ENCODE measurements around the gene SOBP.

SOBP gene

DNA sequence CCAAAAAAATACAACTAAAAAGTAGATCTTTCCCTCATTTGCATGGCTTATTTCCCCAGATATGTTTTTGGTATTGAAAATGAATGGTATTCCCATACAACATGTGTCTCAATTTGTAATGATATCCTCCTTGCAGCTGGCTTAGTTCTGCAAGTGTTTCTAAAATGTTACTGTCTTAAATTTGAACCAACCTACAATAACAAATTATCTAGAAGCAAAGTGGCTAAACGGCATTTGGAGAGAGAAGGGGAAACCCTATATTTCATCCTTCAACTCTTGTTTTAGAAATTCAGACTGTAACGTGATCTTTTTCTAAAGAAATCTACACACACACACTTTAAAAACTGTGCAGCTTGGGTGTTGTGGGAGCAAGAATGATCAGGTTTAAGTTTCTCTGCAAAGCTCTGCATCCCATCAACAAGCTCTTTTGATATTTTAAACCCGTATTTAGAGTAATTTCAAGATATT, 153.0 kb downstream of the SOBP start:
- DNase-seq, result no peak

DNA sequence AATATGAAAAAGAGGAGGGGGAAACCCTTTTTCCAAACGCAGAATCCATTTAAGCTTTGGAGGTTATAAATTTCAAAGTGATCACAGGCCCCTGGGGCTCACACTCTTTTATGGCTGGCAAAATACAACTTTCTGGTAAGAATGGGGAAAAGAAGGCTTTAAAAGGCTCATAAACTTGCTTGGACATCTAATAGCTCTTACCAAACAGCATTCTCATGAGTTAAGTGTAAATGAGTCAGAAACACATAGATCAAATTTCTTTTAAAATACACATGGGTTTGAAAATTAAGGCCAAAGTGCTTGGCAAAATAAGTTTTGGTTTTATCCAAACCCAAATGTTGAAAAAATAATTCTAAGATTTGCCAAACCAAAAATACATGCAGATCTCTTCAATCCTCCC, 154.6 kb downstream of the SOBP start:
- no peak for DNase-seq

DNA sequence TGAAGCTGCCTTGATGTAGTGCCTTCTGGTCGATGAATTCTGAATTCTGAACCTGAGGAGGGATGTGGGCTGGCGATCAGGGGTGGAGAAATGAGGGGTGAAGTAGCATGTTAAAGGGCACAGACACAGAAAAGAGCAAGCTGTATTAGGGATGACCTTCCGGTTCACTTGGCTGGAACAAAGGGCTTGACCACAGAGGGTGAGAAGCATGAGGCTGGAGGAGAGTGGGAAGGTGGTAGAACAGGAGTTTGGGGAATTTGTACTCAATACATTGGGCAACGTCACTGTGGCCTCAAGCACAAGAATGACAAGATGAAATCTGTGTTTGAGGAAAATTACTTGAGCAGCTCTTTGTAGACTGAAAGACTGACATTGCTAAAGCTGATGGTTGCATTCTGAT, 155.8 kb downstream of the SOBP start:
- no peak for DNase-seq

DNA sequence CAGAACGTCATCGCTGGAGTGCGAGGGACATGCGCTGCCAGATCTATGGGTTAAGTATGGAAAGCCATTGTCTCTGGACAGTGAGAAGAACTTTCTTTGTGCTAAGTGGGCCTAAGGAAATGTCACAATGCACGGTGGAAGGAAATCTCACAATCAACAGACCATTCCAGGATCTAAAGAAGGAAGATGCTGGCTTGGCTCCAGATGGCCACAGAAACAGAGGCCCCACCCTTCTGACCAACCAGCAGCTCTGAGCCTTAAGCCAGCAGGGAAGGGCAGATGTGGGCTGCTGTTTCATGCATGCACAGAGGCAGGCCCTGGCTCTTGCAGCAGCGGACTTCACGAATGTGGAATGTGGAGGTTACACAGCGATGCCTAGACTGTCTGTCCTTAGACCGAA, 156.3 kb downstream of the SOBP start:
- DNase-seq, result peak; percentile 65

DNA sequence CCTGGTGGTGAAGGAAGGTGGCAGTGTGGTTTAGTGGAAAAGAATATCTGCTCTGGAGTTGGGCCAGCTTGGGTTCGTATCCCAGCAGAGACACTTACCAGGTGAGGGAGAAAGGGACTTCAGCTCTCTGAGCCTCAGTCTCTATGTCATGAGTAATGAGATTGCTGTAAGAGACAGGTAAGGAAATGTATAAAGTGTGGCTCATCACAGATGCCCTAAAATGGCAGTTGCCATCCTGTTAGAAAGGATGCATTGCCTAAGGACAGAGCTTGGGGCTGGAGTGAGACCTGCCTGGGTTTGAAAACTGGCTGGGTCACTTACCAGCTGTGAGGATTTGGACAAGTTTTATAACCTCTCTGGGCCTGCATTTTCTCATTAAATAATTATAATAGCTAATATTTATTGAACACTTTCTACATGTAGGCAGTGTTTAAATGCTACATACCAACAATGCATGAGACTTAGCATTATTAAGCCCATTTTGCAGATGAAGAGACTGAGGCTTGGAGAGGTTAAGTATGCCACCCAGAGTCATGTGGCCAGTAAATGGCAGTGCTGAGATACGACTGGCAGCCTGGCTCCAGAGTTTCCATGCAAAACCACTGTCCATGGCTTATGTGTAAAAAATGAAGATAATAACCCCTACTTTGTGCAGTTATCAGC, 157.0 kb downstream of the SOBP start:
- no peak for DNase-seq

DNA sequence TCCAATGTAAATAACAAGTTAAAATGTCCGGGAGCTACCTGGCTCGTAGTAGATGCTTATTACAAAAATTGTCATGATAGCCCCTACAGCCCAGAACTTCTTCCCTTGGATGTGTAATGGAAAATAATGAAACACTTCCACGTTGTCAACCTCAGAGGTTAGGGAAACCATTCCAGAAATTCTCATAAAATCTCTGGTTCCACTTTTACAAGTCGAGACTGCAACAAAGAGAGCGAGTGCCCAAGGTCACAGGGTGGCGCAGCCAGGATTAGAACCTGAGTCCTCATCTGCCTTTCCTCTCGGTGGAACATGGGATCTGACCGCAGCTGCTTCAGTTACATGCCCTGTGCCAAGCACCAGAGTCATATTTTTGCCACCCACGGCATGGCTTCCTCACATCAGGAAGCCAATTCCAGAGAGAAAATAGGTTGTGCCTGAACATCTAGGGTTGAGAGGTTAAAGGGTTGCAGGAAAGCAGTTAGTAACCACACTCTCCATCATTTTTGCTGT, 157.6 kb downstream of the SOBP start:
- DNase-seq, result no peak

DNA sequence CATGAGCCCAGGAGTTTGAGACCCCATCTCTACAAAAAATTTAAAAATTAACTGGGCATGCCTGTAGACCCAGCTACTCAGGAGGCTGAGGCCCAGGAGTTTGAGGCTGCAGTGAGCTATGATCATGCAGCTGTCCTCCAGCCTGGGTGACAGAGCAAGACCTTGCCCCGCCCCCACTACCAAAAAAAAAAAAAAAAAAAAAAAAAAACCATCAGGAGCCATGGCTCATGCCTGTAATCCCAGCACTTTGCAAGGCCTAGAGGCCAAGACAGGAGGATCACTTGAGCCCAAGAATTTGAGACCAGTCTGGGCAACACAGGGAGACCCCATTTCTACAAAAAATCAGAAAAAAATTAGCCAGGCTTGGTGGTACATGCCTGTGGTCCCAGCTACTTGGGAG, 159.1 kb downstream of the SOBP start:
- DNase-seq, result no peak

DNA sequence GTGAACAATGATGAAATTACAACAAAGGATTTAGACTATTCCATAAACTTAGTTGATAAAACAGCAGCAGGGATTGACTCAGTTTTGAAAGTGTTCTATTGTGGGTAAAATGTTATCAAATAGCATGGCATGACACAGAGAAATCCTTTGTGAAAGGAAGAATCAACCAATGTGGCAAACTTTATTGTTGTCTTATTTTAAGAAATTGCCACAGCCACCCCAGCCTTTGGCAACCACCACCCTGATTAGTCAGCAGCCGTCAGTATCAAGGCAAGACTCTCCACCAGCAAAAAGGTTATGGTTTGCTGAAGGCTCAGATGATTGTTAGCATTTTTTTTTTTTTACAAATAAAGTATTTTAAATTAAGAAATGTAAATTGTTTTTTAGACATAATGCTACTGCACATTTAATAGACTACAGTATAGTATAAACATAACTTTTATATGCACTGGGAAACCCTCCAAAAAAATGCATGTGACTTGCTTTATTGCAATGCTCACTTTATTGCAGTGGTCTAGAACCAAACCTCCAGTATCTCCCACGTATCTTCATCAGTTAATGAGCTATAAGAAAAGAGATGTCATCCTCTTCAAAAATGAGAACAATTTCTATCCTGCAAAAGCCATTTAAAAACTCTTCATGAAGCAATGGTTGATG, 162.7 kb downstream of the SOBP start:
- DNase-seq, result no peak

DNA sequence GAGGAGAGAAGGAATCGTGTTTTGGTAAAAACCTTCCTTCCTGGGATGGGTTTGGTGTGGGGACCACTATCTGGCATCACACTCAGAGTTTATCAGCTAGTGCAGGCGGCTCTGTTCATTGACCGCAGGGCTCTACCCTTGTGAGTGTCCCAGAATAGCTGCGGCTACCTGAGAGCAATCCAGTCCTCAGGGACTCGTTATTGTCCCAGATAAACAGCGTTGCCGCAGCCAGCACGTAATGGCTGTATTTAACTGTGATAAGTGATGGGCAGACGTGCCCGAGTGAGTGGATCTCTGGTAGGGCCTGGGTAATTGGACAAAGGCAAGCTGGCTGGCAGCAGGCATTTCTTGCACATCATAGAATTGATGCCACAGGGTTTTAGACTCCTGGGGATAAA, 163.3 kb downstream of the SOBP start:
- DNase-seq, result no peak

DNA sequence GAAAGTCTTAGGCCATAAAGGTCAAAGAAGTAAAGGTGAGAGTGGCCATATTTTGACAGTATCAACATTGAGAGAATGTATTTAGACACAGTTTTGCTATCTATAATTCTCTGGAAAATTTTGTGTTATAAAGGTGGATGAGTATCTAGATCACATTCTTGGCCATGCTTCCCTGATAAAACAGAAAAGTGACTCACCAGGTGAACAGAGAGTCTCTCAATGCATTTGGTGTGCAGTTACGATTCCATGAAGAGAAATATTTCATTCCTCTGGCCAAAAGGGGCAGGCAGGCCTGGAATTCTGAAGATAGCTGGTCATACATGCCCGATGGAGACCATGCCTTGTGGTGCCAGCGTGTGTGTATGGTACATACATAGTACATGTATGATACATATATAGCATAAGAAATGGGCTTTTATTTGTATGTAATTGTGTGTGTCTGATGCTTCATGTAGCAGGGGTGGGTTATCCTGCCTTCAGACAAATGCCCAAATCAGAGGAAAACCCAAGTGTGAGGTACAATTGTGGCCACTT, 164.0 kb downstream of the SOBP start:
- no peak for DNase-seq

DNA sequence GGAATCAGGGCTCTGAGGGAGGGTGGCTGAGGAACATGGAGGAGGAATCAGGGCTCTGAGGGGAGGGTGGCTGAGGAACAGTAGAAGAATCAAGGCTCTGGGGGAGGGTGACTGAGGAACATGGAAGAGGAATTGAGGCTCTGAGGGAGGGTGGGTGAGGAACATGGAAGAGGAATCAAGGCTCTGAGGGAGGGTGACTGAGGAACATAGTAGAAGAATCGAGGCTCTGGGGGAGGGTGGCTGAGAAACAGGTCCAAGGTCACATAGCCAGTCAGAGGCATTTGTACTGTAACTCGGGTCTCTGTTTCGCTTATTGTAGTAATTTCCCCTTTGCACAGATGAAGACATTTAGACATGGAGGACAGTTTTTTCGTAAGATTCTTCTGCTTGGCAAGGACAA, 164.8 kb downstream of the SOBP start:
- DNase-seq, result no peak

DNA sequence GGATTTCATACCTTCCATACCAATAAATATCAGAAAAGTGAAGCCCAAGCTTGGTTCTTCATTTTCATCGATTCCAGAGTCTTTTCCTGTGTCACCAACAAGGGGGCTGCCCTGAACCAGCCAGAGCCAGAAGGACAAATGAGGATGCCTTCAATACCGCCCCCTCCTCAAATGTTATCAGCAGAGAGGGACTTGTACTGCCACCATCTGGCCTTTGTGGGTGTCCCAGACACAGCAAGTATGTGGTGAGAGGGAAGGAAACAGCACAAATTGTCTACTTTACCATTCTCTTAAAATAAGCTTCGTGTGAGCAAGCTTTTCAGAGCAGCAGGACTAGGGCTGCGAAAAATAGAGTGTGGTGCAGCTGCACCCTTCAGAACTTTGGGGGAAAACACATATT, 165.3 kb downstream of the SOBP start:
- no peak for DNase-seq

DNA sequence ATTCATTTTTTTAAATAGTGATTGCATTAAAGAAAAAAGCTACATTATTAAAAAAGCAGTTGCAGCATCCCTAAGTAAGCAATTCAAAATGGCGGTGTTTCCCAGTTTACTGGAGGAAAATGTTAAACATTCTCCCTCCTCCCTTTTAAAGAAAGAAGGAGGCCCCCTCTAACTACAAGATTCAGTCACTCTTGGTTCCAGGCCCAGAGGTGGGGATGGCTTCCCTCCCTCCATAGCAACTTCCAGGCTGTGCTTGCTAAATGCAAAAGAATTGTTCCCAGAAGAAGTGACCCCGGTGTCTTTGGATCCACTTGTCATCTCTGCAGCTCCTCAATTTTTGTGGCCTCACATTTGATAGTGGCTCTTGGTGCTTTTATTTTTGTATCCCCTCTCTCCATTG, 165.9 kb downstream of the SOBP start:
- DNase-seq, result peak; percentile 84

DNA sequence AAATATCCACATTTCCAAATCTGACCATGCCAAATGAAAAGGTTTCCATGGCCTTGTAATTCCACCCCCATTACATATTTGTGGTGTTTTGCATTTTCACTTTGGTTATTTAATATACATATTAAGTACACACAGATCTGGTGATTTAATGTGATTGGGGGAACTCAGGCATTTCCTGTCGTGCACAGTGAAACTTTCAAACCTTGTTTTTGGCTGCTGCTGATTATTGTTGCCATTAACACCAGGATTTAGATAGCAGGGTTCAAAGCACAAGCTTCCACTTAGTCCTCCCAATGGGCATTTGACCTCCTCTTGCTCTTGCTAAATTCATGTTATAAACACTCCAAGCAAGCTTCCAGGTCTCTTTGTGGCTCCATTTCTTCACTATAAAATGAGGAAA, 166.5 kb downstream of the SOBP start:
- DNase-seq, result no peak

DNA sequence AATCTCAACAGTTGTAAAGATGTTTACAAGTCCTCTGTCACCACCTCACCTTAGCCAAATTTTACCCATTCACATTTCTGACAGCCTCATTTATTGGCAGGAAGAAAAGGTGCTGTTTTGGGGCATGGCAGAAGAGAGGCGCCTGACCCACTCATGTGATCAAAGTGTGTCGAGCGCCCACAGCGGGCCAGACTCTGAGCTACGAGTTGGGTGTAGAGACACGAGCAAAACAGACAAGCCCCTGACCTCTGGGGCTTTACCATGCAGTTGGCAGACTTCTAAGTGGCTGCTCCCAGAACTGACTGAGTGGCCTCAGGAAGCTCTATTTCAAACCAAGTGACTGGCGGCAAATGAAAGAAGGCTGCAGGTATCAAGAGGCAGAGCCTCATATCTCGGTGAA, 167.0 kb downstream of the SOBP start:
- no peak for DNase-seq

DNA sequence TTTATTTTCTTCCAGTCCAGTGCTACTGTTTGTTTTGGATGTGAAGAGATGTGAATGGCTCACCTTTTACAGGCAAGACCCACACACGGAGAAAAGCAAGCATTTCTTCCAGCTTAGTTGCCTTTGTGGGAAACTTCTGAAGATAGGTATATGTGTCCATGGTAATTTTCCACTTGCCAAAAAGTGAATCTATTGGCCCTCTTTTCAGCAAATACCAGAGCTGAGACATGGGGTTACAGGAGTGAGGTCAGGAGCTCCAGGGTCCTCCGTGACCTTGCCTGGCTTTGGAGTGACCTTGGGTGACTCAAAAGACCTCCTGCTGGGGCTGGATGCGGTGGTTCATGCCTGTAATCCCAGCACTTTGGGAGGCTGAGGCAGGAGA, 167.4 kb downstream of the SOBP start:
- no peak for DNase-seq

DNA sequence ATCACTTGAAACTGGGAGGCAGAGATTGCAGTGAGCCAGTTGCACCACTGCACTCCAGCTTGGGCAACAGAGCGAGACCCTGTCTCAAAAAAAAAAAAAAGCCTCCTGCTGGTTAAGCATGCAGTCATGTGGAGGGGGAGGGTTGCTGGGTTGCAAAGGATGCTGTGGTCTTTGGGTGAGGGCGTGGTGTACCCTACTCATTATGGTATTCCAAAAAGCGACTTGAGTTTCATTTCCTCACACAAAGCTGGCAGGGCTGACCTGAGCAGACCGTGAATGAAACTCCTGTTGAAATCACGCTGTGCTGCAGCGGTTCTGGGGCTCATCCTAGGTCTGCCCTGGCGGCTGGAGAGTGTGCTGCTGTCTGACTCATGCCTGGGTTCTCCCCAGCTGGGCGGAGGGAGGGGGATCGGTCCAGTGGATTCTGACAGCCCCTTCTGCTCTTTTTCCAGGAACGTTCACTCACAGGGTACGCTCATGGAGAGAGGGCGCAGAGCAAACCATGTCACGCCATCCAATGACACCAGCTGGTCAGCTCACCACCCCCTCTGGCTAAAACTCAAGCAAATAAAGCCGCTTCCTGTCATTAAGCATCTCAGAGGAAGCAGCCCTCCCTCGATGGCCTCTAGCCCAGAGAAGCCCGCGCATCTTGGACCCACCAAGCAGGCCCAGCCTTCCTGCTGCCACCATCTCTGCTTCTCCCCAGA, 168.0 kb downstream of the SOBP start:
- peak; percentile 88 for DNase-seq

DNA sequence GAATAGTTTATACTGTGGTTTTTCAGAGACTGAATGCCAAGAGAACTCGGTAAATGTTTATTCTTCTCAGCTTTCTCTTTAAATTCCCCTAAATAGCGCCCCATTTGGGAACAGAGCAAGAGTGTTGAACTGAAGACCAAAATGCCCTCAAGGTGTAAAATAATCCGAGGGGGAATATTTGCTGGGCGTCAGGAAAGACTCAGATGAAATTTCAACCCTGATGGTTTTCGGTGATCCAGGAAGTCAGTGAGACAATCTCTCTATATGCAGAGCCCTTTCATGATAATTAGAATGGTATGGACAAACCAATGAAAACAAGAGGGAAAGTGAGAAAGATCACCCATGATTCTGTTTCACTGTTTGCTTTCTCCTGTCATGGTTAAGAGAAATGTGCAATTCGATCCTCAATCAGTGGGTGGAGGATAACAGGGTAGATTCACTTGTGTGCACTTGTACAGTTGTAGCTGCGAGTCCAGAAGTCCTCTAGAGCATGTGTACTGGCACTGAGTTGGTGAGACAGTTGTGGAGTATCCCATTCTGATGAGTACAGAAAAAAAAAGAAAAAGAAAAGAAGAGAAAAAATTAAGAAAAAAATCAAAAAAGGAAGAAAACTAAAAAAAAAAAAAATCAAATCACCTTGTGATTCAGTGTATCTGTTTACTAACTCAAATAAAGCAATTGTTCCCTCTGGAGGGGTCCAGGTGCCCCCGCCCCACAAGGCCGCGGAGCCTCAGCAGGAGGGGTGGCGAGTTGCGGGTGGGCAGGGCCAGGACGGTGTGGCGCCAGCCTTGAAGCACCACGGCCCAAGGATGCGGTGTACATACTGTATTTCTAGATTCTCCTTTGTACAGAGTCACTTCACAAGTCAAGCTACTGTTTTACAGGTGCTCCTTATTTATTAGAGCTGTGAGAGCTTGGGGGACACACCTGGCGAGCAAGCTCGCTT, 169.3 kb downstream of the SOBP start:
- no peak for DNase-seq

DNA sequence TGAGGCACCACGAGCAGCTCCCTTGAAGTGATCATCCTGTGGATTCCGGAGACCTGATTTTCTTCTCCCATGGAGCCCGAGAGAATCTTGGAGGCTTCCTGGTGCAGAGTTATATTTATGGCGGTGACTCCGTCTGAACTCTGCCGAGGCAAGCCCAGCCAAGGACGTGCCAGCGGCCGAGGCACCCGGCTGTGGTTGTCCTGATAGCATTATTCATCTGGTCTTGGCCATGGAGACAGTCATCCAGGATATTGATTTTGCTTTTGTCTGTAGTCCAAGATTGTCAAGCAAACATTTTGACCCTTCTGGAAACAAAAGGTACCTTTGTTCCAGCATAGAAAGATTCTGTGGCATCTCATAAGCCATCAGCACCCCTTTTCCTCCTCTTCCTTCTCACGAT, 170.9 kb downstream of the SOBP start:
- DNase-seq, result no peak

DNA sequence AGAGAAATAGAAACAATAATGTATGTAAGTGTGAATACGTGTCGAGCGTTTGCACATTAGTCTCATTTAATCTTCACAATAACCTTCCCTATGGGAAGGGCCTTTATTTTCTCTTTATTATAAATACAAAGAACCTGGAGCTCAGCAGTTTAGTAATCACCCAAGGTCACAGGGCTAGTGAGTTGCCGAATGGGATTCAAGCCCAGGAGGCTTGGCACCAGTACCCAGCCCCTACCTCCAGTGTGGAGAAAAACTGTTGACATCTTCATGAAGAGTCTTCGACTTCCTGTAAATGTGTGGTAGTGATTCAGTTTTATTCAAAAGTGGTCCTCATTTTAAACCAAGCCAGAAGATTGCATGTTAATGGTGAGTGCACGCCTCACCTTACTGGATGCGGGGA, 171.4 kb downstream of the SOBP start:
- DNase-seq, result no peak

DNA sequence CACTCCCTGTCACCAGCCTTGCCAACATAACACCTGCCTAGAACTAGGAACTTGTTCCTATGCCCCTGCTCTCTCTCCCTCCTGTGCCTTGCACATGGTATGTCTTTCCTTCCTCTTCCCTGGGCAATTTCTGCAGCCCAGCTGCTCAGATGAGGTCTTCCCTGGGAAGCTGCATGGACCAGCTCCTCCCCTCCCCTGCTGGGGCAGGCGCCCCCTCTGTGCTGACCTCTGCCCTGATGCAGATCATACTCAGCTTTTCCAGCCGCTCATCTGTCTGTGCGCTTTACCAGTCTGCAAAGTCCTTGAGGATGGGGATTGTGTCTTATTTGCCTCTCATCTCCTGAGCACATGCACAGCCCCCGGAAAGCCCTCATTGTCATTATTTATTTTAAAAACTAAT, 172.4 kb downstream of the SOBP start:
- DNase-seq, result no peak

DNA sequence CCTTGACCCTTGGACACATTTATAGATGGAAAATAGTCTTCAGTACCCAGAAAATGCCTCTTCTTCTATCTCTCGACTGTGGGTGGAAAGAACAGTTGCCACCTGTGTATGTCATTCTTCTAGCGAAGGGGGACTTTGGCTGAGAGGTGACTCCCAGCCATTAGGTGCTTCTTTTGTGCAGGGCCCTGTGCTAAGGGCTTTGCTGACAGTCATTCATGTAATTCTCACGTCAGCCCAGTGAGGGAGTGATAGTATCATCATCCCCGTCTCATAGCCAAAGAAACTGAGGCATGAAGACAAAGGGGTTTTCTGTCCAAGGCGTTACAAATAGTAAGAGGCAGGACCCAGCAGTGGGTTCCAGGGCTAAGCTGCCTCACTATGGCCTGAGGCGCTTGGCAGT, 173.4 kb downstream of the SOBP start:
- DNase-seq, result no peak

DNA sequence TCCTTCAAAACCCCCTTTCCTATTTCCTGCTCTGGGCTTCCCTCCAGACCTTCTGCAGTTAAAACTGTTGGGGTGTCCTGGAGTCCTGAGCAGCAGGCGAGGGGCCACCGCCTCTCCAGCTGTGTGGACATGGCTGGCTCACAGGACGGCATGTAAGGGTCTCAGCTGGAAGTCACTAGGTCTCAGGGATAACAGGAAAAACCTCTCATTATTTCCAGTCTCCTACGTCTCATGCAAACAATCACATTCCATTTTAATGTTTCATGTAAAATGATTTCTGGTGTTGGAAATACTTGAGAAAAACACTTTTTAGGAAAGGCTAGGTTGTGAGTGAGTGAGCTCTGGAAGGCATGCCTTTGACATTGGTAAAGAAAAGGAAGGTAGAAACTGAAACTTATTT, 175.5 kb downstream of the SOBP start:
- DNase-seq, result peak; percentile 67

All from femur (tissue), 1 donor.